Pancreas (tissue), 10 donors: ENCODE data around the gene CEND1. TPM values are rescaled to one million over a fixed set of nuclear protein-coding genes. Genes with fewer than 3 reads are reported as not detected.
A peak's percentile ranks its signal among the peaks of the same experiment; 100 is the strongest.

ENCODE experiments used
- ATAC-seq, 4 donors: fragments of 200-7000 bp; cut with Tn5 transposase; one replicate each; pipeline versions ENCODE4 v1.8.0 to v1.9.1; 2020; ENCODE audit warnings: mild to moderate bottlenecking in 4 of 4, moderate library complexity in 4 of 4
- DNase-seq, 6 donors: peaks; one replicate each; pipeline ENCODE4 v3.0.0-alpha.2; 2020
- FAIRE-seq: peaks from 2 replicates; lab custom pipeline; 2012; peaks lifted over from hg19 to GRCh38; lab: Jason Lieb, UNC
- H3K27ac ChIP-seq, 4 donors: fragments of 200-600 bp; sonication (generic); 1 replicate in 3 of 4; 2 replicates in 1 of 4; pipeline versions ENCODE4 v1.5.0 to v1.8.0; 2020
- H3K27me3 ChIP-seq, 4 donors: fragments of 200-600 bp; one replicate each; pipeline ENCODE4 v1.8.0; 2021
- H3K36me3 ChIP-seq, 3 donors: fragments of 200-600 bp; sonication (generic) in 1 of 3; one replicate each; pipeline versions ENCODE4 v1.5.0 to v1.8.0; 2020 to 2021
- H3K4me1 ChIP-seq, 3 donors: fragments of 200-600 bp; one replicate each; pipeline ENCODE4 v1.8.0; 2021
- H3K4me3 ChIP-seq, 4 donors: fragments of 200-600 bp; sonication (generic) in 2 of 4; one replicate each; pipeline versions ENCODE4 v1.5.0 to v1.8.0; 2020 to 2021
- H3K9me3 ChIP-seq, 4 donors: fragments of 200-600 bp; one replicate each; pipeline ENCODE4 v1.8.0; 2021
- CTCF ChIP-seq, 4 donors: fragments of 200-600 bp; sonication (generic) in 3 of 4; IDR thresholded peaks; one replicate each; pipeline versions ENCODE4 v1.5.0 to v1.8.0; 2021; ENCODE audit warnings: antibody characterized with exemption in 4 of 4
- WGBS, 2 donors: extraction: QIAGEN DNeasy Blood & Tissue Kit; methylation state at CpG; one replicate each; pipeline ENCODE4 v1.1.7; 2013; 5-methylcytosine and 5-hydroxymethylcytosine counted together
- intact Hi-C, 3 donors: fragments of 100-400 bp; cut with DNase I; formaldehyde crosslinking; loops; one replicate each; pipeline versions ENCODE4 v1.11.1 to v1.14.2; 2022
- polyA plus RNA-seq, 2 donors: library from polyadenylated mRNA; stranded (reverse); fragments of 200-250 nt; gene quantifications; one replicate each; pipeline ENCODE4 v1.2.3, GENCODE V29; 2013
- total RNA-seq, 6 donors: library from RNA; stranded (reverse); fragmentation: NEBNext Ultra II Directional in 4 of 6; extraction: Animal tissue kit (Norgen Biotek cat#: 25700) in 4 of 6; gene quantifications; one replicate each; pipeline versions ENCODE4 v1.2.1 to v1.2.4, GENCODE V29; 2021 to 2023
- donor health status: healthy with polysubstance abuse.
- donor health status: DM: no; HTN: no; CAD: no; lungs with moderate emphysema.
- donor health status: DM: no; HTN: no; CAD: no.
- donor health status: control.
- donor health status: control.
- donor health status: Bipolar disorder and iron deficiency.
- donor health status: DM: yes; HTN: yes; CAD: no.
- donor health status: DM: no; HTN: no; CAD: no.
- donor health status: DM: no; HTN: no; CAD: no.
- donor health status: DM: yes; HTN: yes; CAD: no.

Gene CEND1
- total and polyA plus RNA-seq, 8 donors = 0.12 to 0.42 (median 0.27) TPM; not detected in 5

- no peaks in the 10 kb centered on the region for H3K9me3 ChIP-seq
- ATAC-seq (peak; percentile 32 to 65 (median 40)), FAIRE-seq (no peak), DNase-seq (peak in 3 of 6 donors; percentile 38 to 69 (median 62))
- intact Hi-C loops = no loop called here
- no peak overlapping the region for H3K27ac ChIP-seq
- TF ChIP-seq CTCF (IDR thresholded peaks at IDR 0.05) = no peak
- no peak overlapping the region for H3K4me3 ChIP-seq
- H3K36me3 ChIP-seq = peaks cover 7 to 30% (median 29%) of the 10 kb centered on the region in 3 donors
- H3K4me1 ChIP-seq = no peaks in the 10 kb centered on the region
- H3K27me3 ChIP-seq = no peaks in the 10 kb centered on the region
- WGBS, 2 donors = 57 to 69% methylated on average over 10 of the region's 10 CpGs
Observed at GRCh38 chr11:762421-763072, 27.3 kb downstream of the CEND1 start.

- Histone ChIP-seq H3K9me3 (no peaks in the 10 kb centered on the region), H3K36me3 (peaks cover 7 to 30% (median 29%) of the 10 kb centered on the region in 3 donors), H3K4me1 (no peaks in the 10 kb centered on the region), H3K27me3 (no peaks in the 10 kb centered on the region), H3K4me3 (no peak overlapping the region), H3K27ac (no peak overlapping the region)
- no peak for FAIRE-seq
- intact Hi-C loops = no loop called here
- no peak for DNase-seq
- no peak for ATAC-seq
- whole genome bisulfite sequencing, 2 donors = 89 to 93% methylated on average over 8 of the region's 8 CpGs
- no peak for TF ChIP-seq CTCF (IDR thresholded peaks at IDR 0.05)
Observed at GRCh38 chr11:761526-762108, 28.3 kb downstream of the CEND1 start.

GRCh38 chr11:760236-760635 is 29.7 kb downstream of the CEND1 start:
- no peak for DNase-seq
- FAIRE-seq = no peak
- Histone ChIP-seq H3K27ac (no peak overlapping the region), H3K4me3 (no peak overlapping the region), H3K9me3 (no peaks in the 10 kb centered on the region), H3K27me3 (no peaks in the 10 kb centered on the region), H3K4me1 (no peaks in the 10 kb centered on the region), H3K36me3 (peaks cover 7 to 33% (median 29%) of the 10 kb centered on the region in 3 donors)
- ATAC-seq = no peak
- intact Hi-C loops = no loop called here
- no peak for TF ChIP-seq CTCF (IDR thresholded peaks at IDR 0.05)

- no peaks in the 10 kb centered on the region for H3K27me3 ChIP-seq
- no peaks in the 10 kb centered on the region for H3K36me3 ChIP-seq
- WGBS, 2 donors = 54 to 72% methylated on average over 2 of the region's 2 CpGs
- H3K4me3 ChIP-seq = no peak overlapping the region
- H3K9me3 ChIP-seq = no peaks in the 10 kb centered on the region
- intact Hi-C loops = no loop called here
- peaks cover 0 to 15% (median 12%) of the 10 kb centered on the region in 3 donors for H3K4me1 ChIP-seq
- TF ChIP-seq CTCF (IDR thresholded peaks at IDR 0.05) = no peak
- no peak for ATAC-seq
- no peak for DNase-seq
- H3K27ac ChIP-seq = no peak overlapping the region
- FAIRE-seq = no peak
Observed at GRCh38 chr11:749731-750130, 40.2 kb downstream of the CEND1 start.

- H3K4me1 ChIP-seq = peaks cover 0 to 15% (median 12%) of the 10 kb centered on the region in 3 donors
- peak in 3 of 4 donors; percentile 5 to 15 (median 11) for ATAC-seq
Observed at GRCh38 chr11:748007-748359, 41.9 kb downstream of the CEND1 start.

More at GRCh38 chr11:748007-748359, 41.9 kb downstream of the CEND1 start:
- intact Hi-C loops = no loop called here
- H3K4me3 ChIP-seq = peak overlapping the region; percentile 84 to 97 (median 88)
- no peak for FAIRE-seq
- no peaks in the 10 kb centered on the region for H3K9me3 ChIP-seq
- peak overlapping the region; percentile 23 to 82 (median 75) for H3K27ac ChIP-seq
- no peaks in the 10 kb centered on the region for H3K36me3 ChIP-seq
- no peaks in the 10 kb centered on the region for H3K27me3 ChIP-seq
- TF ChIP-seq CTCF (IDR thresholded peaks at IDR 0.05) = no peak
- WGBS, 2 donors = 2 to 8% methylated on average over 18 of the region's 18 CpGs
- peak in 2 of 6 donors; percentile 9 to 57 for DNase-seq
